Stimulated activated CD4-positive, alpha-beta T cell treated with anti-CD3 and anti-CD28 coated beads, TNF-alpha, amount 100 ng/mL, for 48 hours (primary cell): ENCODE results near the gene POLR3B.
"Not testable (repeated sequence)": the region's sequence is repeated elsewhere in the genome, so short reads cannot be mapped to it uniquely, and the experiment has no call there.

Experiments
- DNase-seq, 3 donors: peaks; one replicate each; pipeline ENCODE4 v3.0.0-alpha.2; 2020; ENCODE audit warnings: low read depth in 3 of 3

The POLR3B gene

GRCh38 chr12:106459534-106459933 is 102.0 kb downstream of the POLR3B start:
- DNase-seq, result no peak

DNA sequence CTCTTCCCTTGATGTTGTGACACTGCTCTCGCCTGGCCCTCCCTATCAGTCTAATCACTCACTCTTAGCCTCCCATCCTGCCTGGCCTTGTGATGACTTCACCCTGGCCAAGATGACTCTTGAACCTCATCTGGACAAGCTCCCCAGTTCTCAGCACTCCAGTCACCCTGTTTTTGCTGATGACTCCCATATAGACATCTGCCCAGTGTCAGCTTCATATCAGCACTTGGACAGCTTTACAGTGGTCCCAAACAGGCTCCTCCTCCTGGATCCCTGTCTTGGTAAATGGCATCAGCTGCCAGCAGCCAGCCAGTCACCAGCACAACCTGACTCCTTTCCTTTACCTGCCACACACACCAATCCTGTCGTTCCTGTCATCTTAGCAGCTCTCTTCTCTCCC is 104.2 kb downstream of the POLR3B start:
- DNase-seq, result no peak

- DNase-seq, result not testable (repeated sequence)
Observed at GRCh38 chr12:106465605-106466004, 108.1 kb downstream of the POLR3B start.

GRCh38 chr12:106475662-106476061 is 118.1 kb downstream of the POLR3B start:
- DNase-seq, result not testable (repeated sequence)

- DNase-seq, result not testable (repeated sequence)
Observed at GRCh38 chr12:106477627-106478026, 120.1 kb downstream of the POLR3B start.

DNA sequence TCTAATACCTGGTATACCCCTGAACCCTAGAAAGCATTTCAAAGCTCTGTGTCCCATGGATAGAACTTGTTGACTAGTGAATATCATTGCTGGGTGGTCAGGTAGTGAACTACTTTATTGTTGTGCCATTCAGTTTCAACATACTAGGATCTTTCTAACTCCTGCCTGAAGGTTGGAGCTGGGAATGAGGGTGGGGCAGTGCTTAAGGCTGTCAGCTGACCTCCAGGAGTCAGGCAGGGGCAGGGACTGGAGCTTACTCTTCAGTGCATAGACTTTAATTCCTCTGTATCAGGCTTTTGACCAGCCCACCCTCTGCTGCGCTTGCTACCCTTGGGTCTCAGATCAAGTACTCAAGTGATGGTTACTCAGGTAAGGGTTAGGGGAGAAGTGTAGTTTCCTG is 122.7 kb downstream of the POLR3B start:
- DNase-seq, result no peak

GRCh38 chr12:106481246-106481645 is 123.7 kb downstream of the POLR3B start:
- no peak for DNase-seq

GRCh38 chr12:106487664-106488063 is 130.1 kb downstream of the POLR3B start:
- DNase-seq, result no peak

DNA sequence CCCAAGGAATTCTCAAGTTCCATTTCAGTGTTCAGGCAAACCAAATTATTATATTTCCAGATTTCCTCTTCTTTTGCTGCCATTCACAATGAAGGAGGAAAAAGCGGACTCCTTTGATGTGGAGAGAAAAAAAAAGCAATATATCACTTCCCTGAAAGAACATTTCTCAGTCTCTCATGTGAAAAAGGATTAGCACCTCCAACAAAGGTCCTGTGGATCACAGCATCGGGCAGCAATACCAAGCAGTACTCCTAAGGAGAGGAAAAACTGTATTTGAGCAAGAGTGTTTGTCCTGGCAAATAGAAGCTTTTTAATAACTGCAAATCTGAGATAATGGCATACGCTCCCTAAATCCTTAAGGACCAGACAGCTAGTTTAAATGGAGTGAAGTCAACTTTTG is 131.3 kb downstream of the POLR3B start:
- no peak for DNase-seq

DNA sequence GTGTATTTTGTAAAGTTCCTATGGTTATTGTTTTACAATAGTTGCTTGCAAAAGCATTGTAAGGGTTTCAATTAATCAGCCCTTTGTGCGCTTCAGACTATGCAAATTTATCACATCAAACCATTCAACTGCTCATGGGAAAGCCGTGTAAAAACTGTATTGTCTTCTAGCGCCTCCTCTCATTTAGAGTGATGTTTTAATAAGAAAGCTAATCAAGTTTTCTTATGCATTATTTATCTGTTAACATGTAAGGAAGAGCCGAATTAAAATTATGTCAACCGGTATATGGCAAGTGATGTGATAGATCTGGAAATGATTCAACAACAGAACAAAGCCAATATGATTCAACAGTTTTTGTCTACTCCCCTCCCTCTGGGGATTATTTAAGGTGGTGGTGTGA is 132.7 kb downstream of the POLR3B start:
- no peak for DNase-seq

- no peak for DNase-seq
Observed at GRCh38 chr12:106492857-106493256, 135.3 kb downstream of the POLR3B start.

DNA sequence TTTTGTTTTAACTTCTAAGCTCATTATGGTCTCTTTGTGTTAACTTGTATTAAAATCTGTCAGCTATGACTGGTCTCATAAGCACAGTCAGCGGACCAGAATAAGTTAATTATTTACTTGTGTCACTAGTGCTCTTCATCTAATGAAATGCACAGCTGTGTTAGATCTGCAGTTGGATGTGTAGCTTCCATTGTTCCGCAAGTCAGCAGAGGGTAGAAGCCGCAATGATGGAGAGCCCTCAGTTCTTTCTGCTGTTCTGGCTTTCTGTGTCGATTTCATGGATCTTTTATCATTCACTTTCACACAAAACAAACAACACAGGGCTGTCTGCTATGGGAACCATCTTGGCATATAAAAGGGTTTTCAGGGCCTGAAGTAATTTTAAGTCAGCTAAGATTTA is 136.0 kb downstream of the POLR3B start:
- DNase-seq, result no peak

GRCh38 chr12:106495354-106495965 is 137.9 kb downstream of the POLR3B start:
- no peak for DNase-seq

GRCh38 chr12:106498056-106498455 is 140.5 kb downstream of the POLR3B start:
- DNase-seq, result no peak

DNA sequence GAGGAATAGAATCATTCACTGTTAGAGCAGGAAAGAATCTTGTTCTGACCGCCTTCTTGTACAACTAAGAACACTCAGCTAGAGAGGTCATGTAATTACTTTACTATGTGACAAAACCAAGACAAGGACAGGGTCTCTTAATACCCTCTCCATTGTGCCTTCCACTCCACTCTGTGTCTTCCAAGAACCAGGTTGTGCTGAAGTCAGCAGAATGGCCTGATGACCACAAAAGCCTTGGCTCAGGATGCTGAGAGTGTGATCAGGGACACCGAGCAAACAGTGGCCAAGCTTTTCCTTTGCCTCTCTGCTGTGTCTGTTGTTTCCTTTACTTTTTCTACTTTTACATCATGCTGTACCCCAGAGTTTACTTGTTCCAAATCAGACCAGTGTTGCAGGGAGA is 142.1 kb downstream of the POLR3B start:
- DNase-seq, result no peak

DNA sequence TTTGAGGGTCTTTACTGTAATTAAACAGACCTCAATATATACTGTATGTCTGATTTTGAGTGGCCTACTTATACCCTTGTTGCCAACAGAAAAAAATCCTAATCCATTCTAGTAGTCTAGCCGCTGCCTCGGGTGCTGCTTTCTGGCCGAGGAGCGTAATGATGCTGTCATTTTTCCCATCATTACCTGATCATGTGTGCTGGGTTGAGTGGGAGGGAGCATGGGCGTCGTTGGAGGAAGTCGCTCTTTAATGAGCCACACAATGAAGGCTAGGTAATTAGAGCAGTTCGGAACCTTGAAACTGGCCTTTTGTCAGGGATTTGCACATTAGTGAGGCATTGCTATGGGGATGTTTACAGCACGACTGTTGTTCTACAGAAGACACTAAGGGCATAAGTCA is 149.1 kb downstream of the POLR3B start:
- DNase-seq, result no peak

GRCh38 chr12:106508966-106509365 is 151.4 kb downstream of the POLR3B start:
- DNase-seq, result no peak

DNA sequence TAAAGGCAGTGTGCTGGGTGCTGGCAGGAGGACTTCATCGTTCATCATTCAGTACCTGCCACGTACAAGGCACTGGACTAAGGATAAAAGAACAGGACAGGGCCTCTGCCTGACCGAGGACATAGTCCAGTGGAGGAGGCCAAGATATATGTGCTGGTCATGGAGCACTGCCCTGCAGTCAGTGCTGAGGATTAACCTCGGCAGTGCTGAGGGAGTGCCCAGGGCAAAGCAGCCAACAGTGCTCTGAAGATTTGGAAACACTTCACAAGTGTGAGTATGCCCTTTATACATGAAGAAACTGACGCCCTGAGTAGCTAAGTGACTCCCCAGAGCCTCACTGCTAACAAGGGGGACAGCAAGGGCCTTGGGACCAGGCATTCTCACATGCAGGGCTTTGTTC is 153.8 kb downstream of the POLR3B start:
- no peak for DNase-seq

GRCh38 chr12:106517314-106517713 is 159.8 kb downstream of the POLR3B start:
- DNase-seq, result no peak

GRCh38 chr12:106519607-106520021 is 162.1 kb downstream of the POLR3B start:
- DNase-seq, result no peak

DNA sequence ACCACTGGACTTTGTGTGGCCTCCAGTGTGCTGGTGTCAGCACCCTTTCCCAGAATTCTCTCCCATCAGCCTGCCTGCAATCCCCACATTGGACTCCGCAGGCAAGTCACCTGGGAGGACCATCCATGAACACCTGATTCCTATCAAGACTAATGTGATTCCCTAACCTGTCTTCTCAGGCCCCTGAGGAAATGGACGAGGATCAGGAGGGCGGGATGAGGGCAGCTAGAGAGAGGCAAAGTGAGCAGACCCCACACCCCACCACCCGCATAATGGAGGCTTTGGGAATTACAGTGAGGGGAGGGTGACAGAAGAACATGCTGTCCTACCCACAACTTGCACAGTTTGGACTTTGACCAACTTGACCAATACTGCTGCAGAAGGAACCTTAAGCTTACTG is 164.4 kb downstream of the POLR3B start:
- DNase-seq, result no peak

- DNase-seq, result no peak
Observed at GRCh38 chr12:106522708-106523107, 165.2 kb downstream of the POLR3B start.

DNA sequence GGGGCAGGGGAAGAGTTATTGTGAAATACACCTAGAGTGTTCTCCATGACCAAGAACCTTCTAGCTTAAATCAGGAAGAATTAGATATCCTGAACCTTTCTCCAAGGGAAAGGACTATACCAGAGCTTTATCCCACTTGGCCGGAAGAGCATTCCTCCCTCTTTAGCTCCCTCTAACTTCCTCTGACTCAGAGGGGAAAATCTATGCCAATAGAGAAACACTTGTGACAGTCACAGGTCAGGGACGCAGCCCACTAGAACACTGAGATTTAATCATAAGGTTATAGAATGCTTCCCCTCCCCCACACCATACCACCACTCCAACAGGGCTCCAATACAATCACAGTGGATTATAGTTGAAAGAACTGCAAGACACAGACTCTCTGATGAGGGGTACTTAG is 169.8 kb downstream of the POLR3B start:
- no peak for DNase-seq

- DNase-seq, result no peak
Observed at GRCh38 chr12:106541201-106541600, 183.7 kb downstream of the POLR3B start.
